Measurements from ENCODE around the gene RNF10.
"Not testable (repeated sequence)": the region's sequence is repeated elsewhere in the genome, so short reads cannot be mapped to it uniquely, and the experiment has no call there.

RNF10 gene

GRCh38 chr12:120534203-120534702, at the start of gene RNF10:
Gene RNF10, plus strand, starts transcription at chr12:120534356. Its CDS starts 456 bp downstream, at chr12:120534812.
- peak; percentile 64 to 73 for DNase-seq

GRCh38 chr12:120485961-120486881, 47.9 kb upstream of the RNF10 start:
- no peak for DNase-seq

- DNase-seq: not testable (repeated sequence)
Measured at GRCh38 chr12:120487552-120487951, 46.6 kb upstream of the RNF10 start.

GRCh38 chr12:120488057-120488640, 46.0 kb upstream of the RNF10 start:
- DNase-seq: no peak

- no peak for DNase-seq
Measured at GRCh38 chr12:120489018-120489417, 45.1 kb upstream of the RNF10 start.

GRCh38 chr12:120490325-120490724, 43.8 kb upstream of the RNF10 start:
- DNase-seq: no peak

- no peak for DNase-seq
Measured at GRCh38 chr12:120490833-120491512, 43.2 kb upstream of the RNF10 start.

- DNase-seq: no peak
Measured at GRCh38 chr12:120495186-120495730, 38.9 kb upstream of the RNF10 start.

GRCh38 chr12:120495731-120496412, 38.3 kb upstream of the RNF10 start, which contains the start of gene DYNLL1:
Gene DYNLL1, plus strand, starts transcription at chr12:120496113. Its CDS starts 309 bp downstream, at chr12:120496422.
- peak; percentile 99 for DNase-seq

- DNase-seq: peak; percentile 53 to 55
Measured at GRCh38 chr12:120496413-120497340, 37.5 kb upstream of the RNF10 start.

GRCh38 chr12:120497524-120498150, 36.5 kb upstream of the RNF10 start:
- no peak for DNase-seq

GRCh38 chr12:120498870-120499515, 35.2 kb upstream of the RNF10 start:
- DNase-seq: no peak

- DNase-seq: no peak
Measured at GRCh38 chr12:120500581-120500980, 33.6 kb upstream of the RNF10 start.

- DNase-seq: no peak
Measured at GRCh38 chr12:120504587-120504986, 29.6 kb upstream of the RNF10 start.

- no peak for DNase-seq
Measured at GRCh38 chr12:120508537-120508936, 25.6 kb upstream of the RNF10 start.

- no peak for DNase-seq
Measured at GRCh38 chr12:120514002-120514401, 20.2 kb upstream of the RNF10 start.

- no peak for DNase-seq
Measured at GRCh38 chr12:120515496-120515895, 18.7 kb upstream of the RNF10 start.

GRCh38 chr12:120519324-120519723, 14.8 kb upstream of the RNF10 start:
- DNase-seq: not testable (repeated sequence)

GRCh38 chr12:120522568-120522967, 11.6 kb upstream of the RNF10 start:
- DNase-seq: no peak
